ENCODE data around the gene LGR4.

Gene LGR4

GRCh38 chr11:27401833-27402316 is 70.7 kb downstream of the LGR4 start:
- DNase-seq (ENCODE audit: low spot score): no peak

- DNase-seq (ENCODE audit: low spot score): no peak
These were observed 71.2 kb downstream of the LGR4 start for GRCh38 chr11:27401280-27401832.

- DNase-seq (ENCODE audit: low spot score): no peak
These were observed 74.2 kb downstream of the LGR4 start for GRCh38 chr11:27398400-27398770.

- no peak for DNase-seq (ENCODE audit: low spot score)
These were observed 74.8 kb downstream of the LGR4 start for GRCh38 chr11:27397624-27398399.

- DNase-seq (ENCODE audit: low spot score): no peak
These were observed 76.2 kb downstream of the LGR4 start for GRCh38 chr11:27396259-27396839.

- no peak for DNase-seq (ENCODE audit: low spot score)
These were observed 76.9 kb downstream of the LGR4 start for GRCh38 chr11:27395556-27396258.

- no peak for DNase-seq (ENCODE audit: low spot score)
These were observed 77.8 kb downstream of the LGR4 start for GRCh38 chr11:27394781-27395228.

- no peak for DNase-seq (ENCODE audit: low spot score)
These were observed 80.1 kb downstream of the LGR4 start for GRCh38 chr11:27392278-27393114.

- DNase-seq (ENCODE audit: low spot score): no peak
These were observed 81.1 kb downstream of the LGR4 start for GRCh38 chr11:27391331-27392015.

- no peak for DNase-seq (ENCODE audit: low spot score)
These were observed 82.0 kb downstream of the LGR4 start for GRCh38 chr11:27390318-27391295.

- no peak for DNase-seq (ENCODE audit: low spot score)
These were observed 83.7 kb downstream of the LGR4 start for GRCh38 chr11:27388869-27389268.

GRCh38 chr11:27388001-27388400 is 84.6 kb downstream of the LGR4 start:
- no peak for DNase-seq (ENCODE audit: low spot score)

GRCh38 chr11:27387362-27387761 is 85.2 kb downstream of the LGR4 start:
- DNase-seq (ENCODE audit: low spot score): no peak

GRCh38 chr11:27386181-27386845 is 86.3 kb downstream of the LGR4 start:
- peak; percentile 27 for DNase-seq (ENCODE audit: low spot score)

- no peak for DNase-seq (ENCODE audit: low spot score)
These were observed 87.3 kb downstream of the LGR4 start for GRCh38 chr11:27385245-27385644.

GRCh38 chr11:27384227-27384626 is 88.4 kb downstream of the LGR4 start:
- DNase-seq (ENCODE audit: low spot score): no peak

GRCh38 chr11:27383645-27384044 is 88.9 kb downstream of the LGR4 start:
- no peak for DNase-seq (ENCODE audit: low spot score)

GRCh38 chr11:27381238-27381666 is 91.3 kb downstream of the LGR4 start:
- DNase-seq (ENCODE audit: low spot score): no peak

- DNase-seq (ENCODE audit: low spot score): no peak
These were observed 91.8 kb downstream of the LGR4 start for GRCh38 chr11:27380771-27381170.

Data from D341Med (cell line).